LNCAP (cell line): Measurements from ENCODE around the gene IFI27.

Source experiments
- CTCF ChIP-seq: fragments of 450-650 bp; IDR thresholded peaks from 2 replicates; pipeline ENCODE4 v1.5.1; 2017; ENCODE audit warnings: mild to moderate bottlenecking

Gene IFI27

GRCh38 chr14:94079891-94080620, 30.5 kb upstream of the IFI27 start:
- TF ChIP-seq CTCF = no peak

- TF ChIP-seq CTCF = no peak
Observed at GRCh38 chr14:94080621-94081385, 29.7 kb upstream of the IFI27 start, which contains the start of the genes DDX24 and IFI27L1. TSS of gene DDX24 (minus strand) at chr14:94081202. CDS start at chr14:94079742, 1,460 bp downstream. TSS of gene IFI27L1 (plus strand) at chr14:94081310. CDS start at chr14:94096938, 15,628 bp downstream.

GRCh38 chr14:94081386-94081820, 29.1 kb upstream of the IFI27 start:
- no peak for TF ChIP-seq CTCF

GRCh38 chr14:94087891-94088290, 22.6 kb upstream of the IFI27 start:
- no peak for TF ChIP-seq CTCF

GRCh38 chr14:94088516-94088915, 22.0 kb upstream of the IFI27 start:
- TF ChIP-seq CTCF = no peak

GRCh38 chr14:94089479-94089878, 21.1 kb upstream of the IFI27 start:
- TF ChIP-seq CTCF = no peak

GRCh38 chr14:94093418-94093817, 17.1 kb upstream of the IFI27 start:
- no peak for TF ChIP-seq CTCF
